Smooth muscle cell (in vitro differentiated cells): ENCODE measurements around the gene CDH2. TPM values are rescaled to one million over a fixed set of nuclear protein-coding genes. Genes with fewer than 3 reads are reported as not detected.

Experiments
- DNase-seq: peaks from one replicate; lab custom pipeline; 2025; ENCODE audit not compliant: unreplicated experiment; lab: John Stamatoyannopoulos, UW
- H2AFZ ChIP-seq: fragments of 200-600 bp; sonication (generic); 2 replicates; pipeline ENCODE4 v1.6.0; 2016; ENCODE audit warnings: antibody characterized with exemption, low read depth, mild to moderate bottlenecking
- H3F3A ChIP-seq: fragments of 200-600 bp; sonication (generic); 2 replicates; pipeline ENCODE4 v1.6.0; 2017; ENCODE audit warnings: antibody characterized with exemption, low read depth
- H3K27ac ChIP-seq: fragments of 200-600 bp; sonication (generic); 2 replicates; pipeline ENCODE4 v1.5.1; 2016; ENCODE audit warnings: low read depth, mild to moderate bottlenecking
- H3K27me3 ChIP-seq: fragments of 200-600 bp; sonication (generic); 2 replicates; pipeline ENCODE4 v1.6.1; 2016; ENCODE audit warnings: low read depth, mild to moderate bottlenecking
- H3K36me3 ChIP-seq: fragments of 200-600 bp; sonication (generic); 2 replicates; pipeline ENCODE4 v1.5.1; 2016; ENCODE audit warnings: low read depth
- H3K4me1 ChIP-seq: fragments of 200-600 bp; sonication (generic); 2 replicates; pipeline ENCODE4 v1.5.1; 2016; ENCODE audit warnings: low read depth
- H3K4me2 ChIP-seq: fragments of 200-600 bp; sonication (generic); 2 replicates; pipeline ENCODE4 v1.6.0; 2016; ENCODE audit warnings: mild to moderate bottlenecking
- H3K4me3 ChIP-seq: fragments of 200-600 bp; sonication (generic); 2 replicates; pipeline ENCODE4 v1.5.1; 2016; ENCODE audit warnings: mild to moderate bottlenecking
- H3K79me2 ChIP-seq: fragments of 200-600 bp; sonication (generic); 2 replicates; pipeline ENCODE4 v1.6.0; 2016; ENCODE audit warnings: low read depth, mild to moderate bottlenecking
- H3K9ac ChIP-seq: fragments of 200-600 bp; sonication (generic); 2 replicates; pipeline ENCODE4 v1.6.0; 2016; ENCODE audit warnings: low read depth
- H3K9me3 ChIP-seq: fragments of 200-600 bp; sonication (generic); replicated peaks from 2 replicates; pipeline ENCODE4 v1.5.1; 2016; ENCODE audit warnings: low read depth
- H4K20me1 ChIP-seq: fragments of 200-600 bp; sonication (generic); 2 replicates; pipeline ENCODE4 v1.6.0; 2016; ENCODE audit warnings: low read depth
- WGBS: methylation state at CpG from one replicate; pipeline ENCODE4 v1.1.7; 2016; ENCODE audit warnings: low lambda C conversion rate; 5-methylcytosine and 5-hydroxymethylcytosine counted together
- polyA plus RNA-seq: library from polyadenylated mRNA; unstranded; fragments of >200 nt; fragmentation: Nextera tagmentation; extraction: Ambion mirVana; gene quantifications from 2 replicates; pipeline ENCODE4 v1.2.1, GENCODE V29; 2016
- total RNA-seq: library from RNA; depleted of rRNA; stranded (reverse); fragments of >200 nt; gene quantifications from 2 replicates; pipeline ENCODE4 v1.2.3, GENCODE V29; 2014
- TF ChIP-seq, protein P1 (sequence below): fragments of 200-600 bp; sonication (generic); IDR thresholded peaks from 2 replicates; pipeline ENCODE4 v1.5.1; 2017; ENCODE audit warnings: borderline replicate concordance, mild to moderate bottlenecking, antibody characterized with exemption; ENCODE audit not compliant: insufficient read depth, poor library complexity, severe bottlenecking

CDH2 gene
- total and polyA plus RNA-seq, 2 experiments from 2014 or later: 132 to 251 TPM

DNA sequence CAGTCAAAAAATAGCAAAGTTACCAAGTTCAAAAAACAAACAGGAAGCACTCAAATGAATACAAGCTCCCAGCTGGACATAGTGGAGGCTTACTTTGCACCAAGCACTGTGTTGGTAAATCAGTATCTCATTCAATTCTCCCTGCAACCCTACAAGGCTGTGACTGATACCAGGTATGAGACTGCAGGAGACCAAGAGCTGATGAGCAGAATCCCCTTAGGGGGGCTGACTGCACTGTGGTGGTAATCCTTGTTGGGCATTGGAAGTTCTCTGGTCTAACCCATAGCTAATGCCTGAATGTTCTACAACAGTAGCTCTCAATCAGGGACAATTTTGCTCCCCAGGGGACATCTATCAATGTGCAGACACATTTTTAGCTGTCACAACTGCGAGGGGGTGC, 26.0 kb downstream of the CDH2 start:
- H3K4me3 ChIP-seq: no peak overlapping the region
- peak overlapping the region; percentile 75 for H3K27ac ChIP-seq
- WGBS: 95% methylated on average over 1 of the region's 1 CpG
- peaks cover 12% of the 10 kb centered on the region for H3F3A ChIP-seq
- H3K36me3 ChIP-seq: no peaks in the 10 kb centered on the region
- H3K27me3 ChIP-seq: no peaks in the 10 kb centered on the region
- H3K4me2 ChIP-seq: peak overlapping the region; percentile 45
- no peak for DNase-seq
- TF ChIP-seq, protein P1, sequence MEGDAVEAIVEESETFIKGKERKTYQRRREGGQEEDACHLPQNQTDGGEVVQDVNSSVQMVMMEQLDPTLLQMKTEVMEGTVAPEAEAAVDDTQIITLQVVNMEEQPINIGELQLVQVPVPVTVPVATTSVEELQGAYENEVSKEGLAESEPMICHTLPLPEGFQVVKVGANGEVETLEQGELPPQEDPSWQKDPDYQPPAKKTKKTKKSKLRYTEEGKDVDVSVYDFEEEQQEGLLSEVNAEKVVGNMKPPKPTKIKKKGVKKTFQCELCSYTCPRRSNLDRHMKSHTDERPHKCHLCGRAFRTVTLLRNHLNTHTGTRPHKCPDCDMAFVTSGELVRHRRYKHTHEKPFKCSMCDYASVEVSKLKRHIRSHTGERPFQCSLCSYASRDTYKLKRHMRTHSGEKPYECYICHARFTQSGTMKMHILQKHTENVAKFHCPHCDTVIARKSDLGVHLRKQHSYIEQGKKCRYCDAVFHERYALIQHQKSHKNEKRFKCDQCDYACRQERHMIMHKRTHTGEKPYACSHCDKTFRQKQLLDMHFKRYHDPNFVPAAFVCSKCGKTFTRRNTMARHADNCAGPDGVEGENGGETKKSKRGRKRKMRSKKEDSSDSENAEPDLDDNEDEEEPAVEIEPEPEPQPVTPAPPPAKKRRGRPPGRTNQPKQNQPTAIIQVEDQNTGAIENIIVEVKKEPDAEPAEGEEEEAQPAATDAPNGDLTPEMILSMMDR: no peak
- no peaks in the 10 kb centered on the region for H3K9me3 ChIP-seq
- peaks cover 72% of the 10 kb centered on the region for H3K4me1 ChIP-seq
- no peak overlapping the region for H2AFZ ChIP-seq
- H3K9ac ChIP-seq: no peak overlapping the region
- peaks cover 79% of the 10 kb centered on the region for H3K79me2 ChIP-seq
- H4K20me1 ChIP-seq: peaks cover 51% of the 10 kb centered on the region

DNA sequence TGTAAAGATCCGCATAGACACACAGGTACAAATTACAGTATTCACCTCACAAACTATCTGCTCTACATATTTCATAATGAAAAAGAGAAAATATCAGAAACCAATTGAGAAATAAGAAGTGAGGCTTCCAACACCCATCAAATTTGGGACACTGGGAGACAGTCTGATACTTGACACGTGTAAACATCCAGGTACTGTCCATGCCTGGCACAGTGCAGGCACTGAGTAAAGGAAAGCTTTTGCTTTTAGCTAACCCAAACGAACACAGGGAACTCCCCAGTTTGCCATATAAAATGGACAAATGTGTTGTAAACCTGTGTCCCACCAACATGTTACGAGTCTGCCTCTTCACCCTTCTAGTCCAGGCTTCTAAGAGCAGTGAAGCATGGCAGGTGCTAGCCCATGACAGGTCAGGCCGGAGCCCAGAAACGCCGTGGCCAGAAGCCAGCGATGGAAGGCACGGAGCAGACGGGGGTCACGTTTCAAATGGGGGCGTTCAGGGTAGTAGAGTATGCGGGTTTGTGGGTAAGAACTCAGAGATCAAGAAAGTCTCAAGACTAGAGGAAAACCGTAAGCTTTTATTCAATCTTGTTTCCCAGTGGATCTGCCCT, 27.0 kb downstream of the CDH2 start:
- no peaks in the 10 kb centered on the region for H3K27me3 ChIP-seq
- peaks cover 12% of the 10 kb centered on the region for H3F3A ChIP-seq
- H3K4me2 ChIP-seq: no peak overlapping the region
- no peaks in the 10 kb centered on the region for H3K9me3 ChIP-seq
- H3K27ac ChIP-seq: no peak overlapping the region
- no peak overlapping the region for H3K9ac ChIP-seq
- H3K36me3 ChIP-seq: no peaks in the 10 kb centered on the region
- H2AFZ ChIP-seq: no peak overlapping the region
- peaks cover 46% of the 10 kb centered on the region for H4K20me1 ChIP-seq
- TF ChIP-seq, protein P1: no peak
- WGBS: 94% methylated on average over 14 of the region's 14 CpGs
- no peak overlapping the region for H3K4me3 ChIP-seq
- peaks cover 65% of the 10 kb centered on the region for H3K4me1 ChIP-seq
- DNase-seq: no peak
- peaks cover 79% of the 10 kb centered on the region for H3K79me2 ChIP-seq

DNA sequence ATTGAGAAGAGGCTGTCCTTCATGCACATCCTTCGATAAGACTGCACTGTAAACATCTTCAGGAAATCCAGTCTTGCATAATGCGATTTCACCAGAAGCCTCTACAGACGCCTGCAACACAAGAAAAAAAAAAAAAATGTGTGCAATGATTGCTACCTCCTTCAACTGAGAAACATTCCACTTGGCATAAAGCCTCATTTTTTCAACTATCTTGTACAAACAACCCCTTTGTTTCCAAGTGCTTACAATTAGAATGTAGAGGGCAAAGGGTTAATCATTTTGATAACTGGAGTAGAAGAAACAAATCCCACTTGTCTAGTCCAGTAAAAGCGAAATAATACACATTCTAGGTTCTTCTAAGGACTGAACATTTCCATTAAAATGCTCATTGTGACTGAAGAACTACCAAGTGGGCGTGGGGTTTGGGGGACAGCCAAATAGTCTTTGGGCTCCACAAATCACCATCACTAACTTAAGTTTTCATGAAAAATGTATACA, 29.2 kb downstream of the CDH2 start:
- TF ChIP-seq, protein P1: no peak
- H4K20me1 ChIP-seq: peaks cover 40% of the 10 kb centered on the region
- H3K27me3 ChIP-seq: no peaks in the 10 kb centered on the region
- H3K9ac ChIP-seq: no peak overlapping the region
- no peaks in the 10 kb centered on the region for H3K36me3 ChIP-seq
- peak overlapping the region; percentile 64 for H3K4me2 ChIP-seq
- H3K9me3 ChIP-seq: no peaks in the 10 kb centered on the region
- no peak overlapping the region for H2AFZ ChIP-seq
- H3K4me1 ChIP-seq: peaks cover 44% of the 10 kb centered on the region
- H3K27ac ChIP-seq: peak overlapping the region; percentile 64
- WGBS: 29% methylated on average over 5 of the region's 5 CpGs
- H3K4me3 ChIP-seq: no peak overlapping the region
- DNase-seq: no peak
- H3F3A ChIP-seq: peaks cover 3% of the 10 kb centered on the region
- peaks cover 86% of the 10 kb centered on the region for H3K79me2 ChIP-seq

DNA sequence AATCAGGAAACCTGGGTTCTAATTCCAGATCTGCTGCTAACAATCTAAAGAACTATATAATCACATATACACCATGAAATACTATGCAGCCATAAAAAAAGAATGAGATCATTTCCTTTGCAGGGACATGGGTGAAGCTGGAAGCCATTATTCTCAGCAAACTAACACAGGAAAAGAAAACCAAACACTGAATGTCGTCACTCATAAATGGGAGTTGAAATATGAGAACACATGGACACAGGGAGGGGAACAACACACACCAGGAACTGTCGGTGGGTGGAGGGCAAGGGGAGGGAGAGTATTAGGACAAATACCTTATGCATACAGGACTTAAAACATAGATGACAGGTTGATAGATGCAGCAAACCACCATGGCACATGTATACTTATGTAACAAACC, 33.2 kb downstream of the CDH2 start:
- Histone ChIP-seq H3F3A (no peaks in the 10 kb centered on the region), H3K79me2 (peaks cover 94% of the 10 kb centered on the region), H3K27me3 (no peaks in the 10 kb centered on the region), H4K20me1 (peaks cover 46% of the 10 kb centered on the region), H3K4me2 (no peak overlapping the region), H3K4me3 (no peak overlapping the region), H3K4me1 (peaks cover 23% of the 10 kb centered on the region), H3K9me3 (no peaks in the 10 kb centered on the region), H3K36me3 (no peaks in the 10 kb centered on the region), H2AFZ (no peak overlapping the region), H3K27ac (no peak overlapping the region), H3K9ac (no peak overlapping the region)
- TF ChIP-seq, protein P1: no peak
- WGBS: 91% methylated on average over 2 of the region's 2 CpGs
- DNase-seq: no peak
